GM19372 (cell line): ENCODE data around the gene TMEM176A.
"Not testable (repeated sequence)": the region's sequence is repeated elsewhere in the genome, so short reads cannot be mapped to it uniquely, and the experiment has no call there.

Source experiments
- ATAC-seq: cut with Tn5 transposase; IDR thresholded peaks from one replicate; pipeline ENCODE4 v1.9.1; 2021; ENCODE audit warnings: mild to moderate bottlenecking, low read depth, moderate library complexity; ENCODE audit not compliant: unreplicated experiment

TMEM176A gene

DNA sequence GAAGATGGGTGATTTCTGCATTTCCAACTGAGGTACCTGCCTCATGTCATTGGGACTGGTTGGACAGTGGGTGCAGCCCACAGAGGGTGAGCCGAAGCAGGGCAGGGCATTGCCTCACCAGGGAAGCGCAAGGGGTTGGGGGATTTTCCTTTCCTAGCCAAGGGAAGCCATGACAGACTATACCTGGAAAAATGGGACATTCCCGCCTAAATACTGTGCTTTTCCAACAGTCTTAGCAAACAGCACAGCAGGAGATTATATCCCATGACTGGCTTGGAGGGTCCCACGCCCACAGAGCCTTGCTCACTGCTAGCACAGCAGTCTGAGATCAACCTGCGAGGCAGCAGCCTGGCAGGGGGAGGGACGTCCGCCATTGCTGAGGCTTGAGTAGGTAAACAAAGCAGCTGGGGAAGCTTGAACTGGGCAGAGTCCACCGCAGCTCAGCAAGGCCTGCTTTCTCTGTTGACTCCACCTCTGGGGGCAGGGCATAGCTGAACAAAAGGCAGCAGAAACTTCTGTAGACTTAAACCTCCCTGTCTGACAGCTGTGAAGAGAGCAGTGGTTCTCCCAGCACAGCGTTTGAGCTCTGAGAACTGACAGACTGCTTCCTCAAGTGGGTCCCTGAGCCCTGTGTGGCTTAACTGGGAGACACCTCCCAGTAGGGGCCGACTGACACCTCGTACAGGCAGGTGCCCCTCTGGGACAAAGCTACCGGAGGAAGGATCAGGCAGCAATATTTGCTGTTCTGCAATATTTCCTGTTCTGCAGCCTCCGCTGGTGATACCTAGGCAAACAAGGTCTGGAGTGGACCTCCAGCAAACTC lies 7.3 kb downstream of the TMEM176A start:
- not testable (repeated sequence) for ATAC-seq

DNA sequence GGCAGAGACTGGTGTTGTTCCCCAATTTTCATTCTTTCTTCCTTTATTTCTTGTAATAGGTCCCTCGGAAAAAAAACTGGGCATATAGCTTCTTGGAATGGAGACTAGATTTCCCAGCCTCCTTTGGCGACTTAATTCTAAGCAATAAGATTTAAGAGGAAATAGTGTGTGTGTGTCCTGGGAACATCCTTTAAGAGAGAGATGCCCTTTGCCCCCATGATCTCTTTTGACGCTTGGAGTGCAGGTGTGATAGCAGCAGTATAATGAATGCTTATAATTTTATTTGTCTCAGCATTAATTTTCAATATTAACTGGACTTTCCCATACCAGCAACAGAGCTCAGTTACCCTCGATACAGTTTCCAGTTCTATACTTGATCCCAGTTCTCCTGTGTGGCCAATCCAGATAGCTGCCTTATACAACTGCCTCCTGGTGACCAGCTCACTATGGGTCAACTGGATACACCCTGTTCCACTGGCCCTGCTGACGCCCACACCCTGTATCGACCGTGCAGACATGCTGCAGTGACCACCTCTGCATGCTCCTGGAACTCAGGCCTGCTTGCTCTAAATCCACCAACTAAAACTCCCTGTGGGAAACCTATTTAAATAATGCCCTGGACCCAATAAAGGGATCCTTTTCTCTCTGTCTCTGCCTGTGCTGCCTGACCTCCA lies 13.9 kb downstream of the TMEM176A start:
- ATAC-seq: no peak

DNA sequence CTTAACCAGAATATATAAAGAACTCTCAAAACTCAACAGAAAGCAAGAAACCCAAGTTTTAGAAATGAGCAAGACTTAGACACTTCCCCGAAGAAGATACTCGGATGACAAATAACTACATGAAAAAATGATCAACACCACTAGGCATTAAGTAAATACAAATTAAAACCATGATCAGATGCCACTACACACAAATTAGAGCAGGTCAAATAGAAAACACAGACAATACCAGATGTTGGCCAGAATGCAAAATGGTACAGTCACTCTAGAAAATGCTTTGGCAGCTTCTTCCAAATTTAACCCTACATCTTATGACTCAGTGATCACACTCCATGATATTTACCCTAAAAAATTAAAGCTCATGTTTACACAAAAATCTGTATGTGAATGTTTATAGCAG lies 18.4 kb downstream of the TMEM176A start:
- no peak for ATAC-seq

DNA sequence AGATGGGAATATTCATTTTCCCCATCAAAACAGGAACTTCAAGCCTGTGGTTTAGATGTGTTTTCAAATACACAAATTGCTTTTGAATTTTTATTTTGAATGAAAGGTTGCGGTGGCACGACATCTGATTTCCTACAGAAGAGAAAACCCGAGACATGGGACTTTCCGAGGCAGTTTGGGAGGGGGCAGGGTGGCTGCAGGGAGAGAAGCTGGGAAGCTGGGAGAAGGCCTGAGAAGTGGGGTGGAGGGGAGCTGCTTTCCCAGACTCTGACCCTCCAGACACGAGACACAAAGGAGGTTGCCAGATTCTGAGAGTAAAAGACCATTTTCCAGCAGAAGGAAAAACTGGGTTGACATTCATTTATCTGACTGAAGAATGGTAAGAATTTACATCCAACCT lies 19.6 kb downstream of the TMEM176A start:
- ATAC-seq: no peak

DNA sequence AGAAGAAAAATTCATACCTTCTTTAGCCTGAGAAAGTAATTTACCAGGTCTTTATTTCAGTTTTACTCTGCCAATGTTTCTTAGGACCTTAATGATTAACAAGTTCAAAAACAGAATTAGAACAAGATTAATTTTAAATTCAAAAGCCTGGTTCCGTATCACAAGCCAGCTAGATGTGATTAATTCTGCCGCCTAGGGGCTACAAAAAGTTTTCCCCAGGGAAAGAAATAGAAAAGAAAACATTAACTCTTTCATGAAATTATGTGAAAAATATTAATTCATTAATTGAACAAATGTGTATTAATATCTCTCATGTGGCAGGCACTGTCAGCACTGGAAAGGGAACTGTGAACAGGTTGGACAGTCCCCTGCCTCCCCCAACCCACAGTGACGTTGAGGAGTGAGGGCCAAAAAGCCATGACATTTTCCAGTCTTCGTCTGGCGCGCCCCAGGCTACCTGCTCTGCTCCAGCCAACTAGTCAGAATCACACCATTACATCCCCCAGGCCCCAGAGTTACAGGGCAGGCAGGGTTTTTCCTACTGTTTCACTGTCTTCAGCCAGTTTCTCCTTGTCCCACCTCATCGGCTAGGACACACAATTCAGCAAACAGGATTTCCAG lies 20.1 kb downstream of the TMEM176A start:
- no peak for ATAC-seq

DNA sequence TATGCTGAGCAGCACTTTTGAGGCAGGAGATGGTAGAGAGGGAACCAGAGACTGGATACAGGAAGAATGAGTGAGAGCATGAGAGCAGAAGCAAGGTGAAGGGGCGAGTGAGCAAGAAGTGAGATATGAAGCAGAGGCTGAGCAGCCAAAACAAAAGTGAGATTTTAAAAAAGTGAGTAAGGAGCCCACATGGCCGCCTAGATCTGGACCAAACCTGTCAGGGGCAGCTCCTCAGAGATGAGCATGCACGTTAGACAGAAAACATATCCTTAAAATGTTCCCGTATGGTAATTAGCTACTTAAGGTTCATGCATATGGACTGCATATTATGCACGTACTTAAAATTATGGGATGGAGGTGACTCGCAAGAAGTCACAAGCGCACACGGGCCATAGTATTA lies 22.5 kb downstream of the TMEM176A start:
- no peak for ATAC-seq

DNA sequence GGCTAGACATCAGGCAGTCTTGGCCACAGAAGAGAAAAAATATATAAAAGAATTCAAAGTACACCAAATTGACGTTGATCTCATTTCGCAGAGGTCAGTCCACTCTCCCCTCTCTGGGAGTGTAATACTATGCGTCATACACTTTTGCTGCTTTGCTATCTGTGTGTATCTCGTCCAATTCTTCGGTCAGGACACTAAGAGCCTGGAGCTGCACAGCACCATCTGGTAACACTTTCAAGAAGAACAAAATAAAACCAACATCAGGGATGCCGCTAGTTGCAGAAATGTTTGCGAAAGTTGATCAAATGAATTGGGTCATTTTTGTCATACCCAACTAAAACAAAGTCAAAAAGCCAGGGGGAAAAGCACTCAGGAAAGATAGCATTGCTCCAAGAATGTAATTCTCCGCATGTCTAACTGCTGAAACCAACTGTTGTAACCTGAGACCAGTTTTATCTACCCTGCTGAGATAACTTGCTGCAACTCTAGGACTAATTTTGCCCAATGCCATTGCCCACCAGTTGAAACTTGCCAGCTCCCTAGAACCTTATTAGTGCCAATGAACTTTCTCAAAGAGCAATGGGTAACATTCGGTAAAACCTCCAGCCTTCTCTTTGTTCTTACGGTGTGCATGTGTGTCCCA lies 23.0 kb downstream of the TMEM176A start:
- ATAC-seq: no peak

DNA sequence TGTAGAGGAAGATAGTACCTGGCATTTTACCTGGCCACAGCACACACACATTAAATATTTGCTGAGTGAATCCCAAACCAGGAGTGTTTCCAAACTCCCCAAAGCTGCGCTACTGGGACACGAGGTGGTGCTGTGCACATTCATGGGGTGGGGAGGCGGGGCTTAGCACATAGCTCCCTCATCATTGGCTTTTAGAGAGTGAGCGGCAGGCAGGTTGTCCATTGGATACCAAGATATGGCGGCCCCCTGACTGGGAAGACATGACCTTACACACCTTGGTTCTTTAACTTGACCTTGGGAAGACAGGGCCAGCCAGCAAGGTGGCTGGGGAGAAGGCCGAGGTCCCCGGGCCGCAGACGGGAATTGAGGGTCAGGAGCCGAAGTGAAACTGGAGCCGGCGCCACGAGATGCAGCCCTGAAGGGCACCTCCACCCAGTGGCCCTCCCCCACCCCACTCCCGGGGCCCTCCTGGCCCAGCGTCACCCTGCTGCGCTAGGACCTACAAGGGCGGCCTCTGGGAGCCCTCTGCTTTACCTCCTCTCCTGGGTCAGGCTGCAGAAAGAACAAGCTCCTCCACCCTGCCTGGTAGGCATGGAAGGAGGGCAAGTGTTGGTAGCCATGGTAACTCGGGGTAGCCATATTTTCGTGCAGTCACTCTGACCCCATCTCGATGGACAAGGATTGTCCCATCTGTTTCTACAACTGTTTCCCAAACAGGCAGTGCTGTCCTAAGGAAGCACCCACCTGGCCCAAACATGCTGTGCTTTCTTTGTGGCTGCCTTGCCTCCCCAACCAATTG lies 24.0 kb downstream of the TMEM176A start:
- no peak for ATAC-seq

DNA sequence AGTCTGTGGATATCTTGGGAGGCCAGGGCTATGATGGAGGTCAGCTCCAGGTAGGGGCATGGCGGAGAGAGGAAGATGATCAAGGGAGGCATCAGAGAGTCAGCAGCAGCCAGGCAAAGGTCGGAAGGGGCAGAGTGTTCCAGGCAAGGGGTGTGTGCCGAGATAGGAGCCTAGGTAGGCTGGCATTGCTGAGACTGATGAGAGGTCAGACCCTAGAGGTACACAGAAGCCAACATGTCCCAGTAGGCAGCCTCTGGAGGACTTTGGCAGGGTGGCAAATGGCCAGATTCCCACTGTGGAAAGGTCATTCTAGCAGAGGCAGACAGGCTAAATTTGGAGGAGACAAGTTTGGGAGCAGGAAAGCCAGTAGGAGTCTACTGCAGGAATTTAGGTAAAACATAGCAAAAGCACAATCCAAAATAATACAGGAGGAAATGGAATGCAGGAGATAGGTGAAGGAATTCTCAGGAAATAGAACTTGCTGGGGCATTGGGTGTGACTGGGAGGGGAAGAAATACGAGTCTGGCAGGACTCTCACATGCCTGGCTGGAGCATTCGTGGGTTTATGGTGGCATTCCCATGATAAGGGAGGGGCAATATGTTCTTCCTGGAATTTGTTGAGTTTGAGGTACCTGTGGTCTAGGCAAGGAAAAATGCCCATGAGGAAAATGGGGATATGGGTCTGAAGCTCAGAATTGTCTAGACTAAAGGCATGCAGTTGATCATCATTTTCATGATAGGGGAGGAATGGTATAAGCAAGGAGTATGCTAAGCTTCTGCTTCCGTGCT lies 25.7 kb downstream of the TMEM176A start:
- ATAC-seq: no peak

DNA sequence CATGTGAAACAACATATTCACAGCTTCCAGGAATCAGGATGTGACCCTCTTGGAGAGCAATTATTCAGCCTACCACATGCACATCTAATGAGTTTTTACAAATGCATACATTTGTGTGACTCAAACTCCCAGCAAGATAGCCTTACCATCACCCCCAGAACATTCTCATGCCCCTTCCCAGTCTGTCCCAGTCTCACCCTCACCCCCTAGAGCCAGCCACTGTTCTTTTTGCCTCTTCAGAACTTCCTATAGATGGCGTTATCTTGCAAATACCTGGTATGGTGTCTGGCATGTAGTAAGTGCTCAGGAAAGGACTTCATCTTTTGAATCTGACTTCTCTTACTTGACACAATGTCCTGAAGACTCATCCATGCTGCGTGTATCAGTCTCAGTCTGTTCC lies 27.8 kb downstream of the TMEM176A start:
- ATAC-seq: no peak

DNA sequence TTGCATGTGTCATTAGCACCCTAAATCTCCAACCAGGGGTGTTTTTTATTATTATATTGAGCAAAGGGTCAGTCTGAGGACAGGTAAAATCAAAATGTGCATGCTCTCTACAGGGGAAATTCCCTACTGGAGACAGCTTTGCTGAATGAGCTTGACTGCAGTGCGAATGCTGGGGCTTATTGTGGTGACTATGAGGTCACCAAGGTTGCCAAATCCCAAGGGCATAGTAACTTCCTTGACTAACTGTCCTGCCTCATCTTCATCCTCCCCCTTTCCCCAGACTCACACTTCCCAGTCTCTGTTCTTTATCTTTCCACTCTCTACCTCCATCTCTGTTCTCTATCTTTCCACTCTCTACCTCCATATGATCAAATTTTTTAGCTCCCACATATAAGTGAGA lies 28.9 kb downstream of the TMEM176A start:
- ATAC-seq: no peak

DNA sequence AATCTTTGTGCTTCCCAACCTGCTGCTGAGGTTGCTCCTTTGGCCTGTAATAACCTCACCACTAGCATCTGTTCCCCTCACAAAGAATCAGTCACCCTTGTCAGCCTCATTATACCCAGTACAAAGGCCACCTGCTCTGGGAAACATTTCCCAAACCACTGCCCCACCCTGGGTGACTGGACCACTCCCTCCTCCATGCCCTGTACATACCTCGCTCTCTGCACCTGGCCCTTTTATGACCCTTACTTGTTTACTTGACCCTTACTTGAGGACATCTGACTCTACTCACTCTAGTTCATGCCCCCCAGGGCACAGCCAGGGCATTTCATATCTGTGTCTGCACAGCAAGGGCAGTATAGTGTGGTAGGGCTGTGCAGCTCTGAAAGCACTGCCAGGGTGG lies 30.4 kb downstream of the TMEM176A start:
- no peak for ATAC-seq

DNA sequence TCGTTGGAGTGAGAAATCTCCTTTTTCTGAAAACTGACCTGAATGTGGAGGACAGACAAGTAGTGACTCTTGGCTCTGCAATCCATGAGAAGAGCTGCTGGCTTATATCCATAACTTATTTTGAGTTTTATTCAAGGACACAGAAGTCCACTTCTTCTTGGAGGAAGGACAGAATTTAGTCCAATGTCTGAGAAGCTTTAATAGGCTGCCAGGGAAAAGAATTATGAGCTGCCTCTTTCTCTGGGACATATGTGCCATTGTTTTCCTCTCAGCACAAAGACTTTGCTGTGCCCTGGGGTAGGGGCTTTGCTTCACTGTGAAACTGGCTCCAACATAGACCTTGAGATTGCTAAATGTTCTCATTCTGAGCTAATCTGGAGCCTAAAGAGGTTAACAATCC lies 31.3 kb downstream of the TMEM176A start:
- no peak for ATAC-seq

DNA sequence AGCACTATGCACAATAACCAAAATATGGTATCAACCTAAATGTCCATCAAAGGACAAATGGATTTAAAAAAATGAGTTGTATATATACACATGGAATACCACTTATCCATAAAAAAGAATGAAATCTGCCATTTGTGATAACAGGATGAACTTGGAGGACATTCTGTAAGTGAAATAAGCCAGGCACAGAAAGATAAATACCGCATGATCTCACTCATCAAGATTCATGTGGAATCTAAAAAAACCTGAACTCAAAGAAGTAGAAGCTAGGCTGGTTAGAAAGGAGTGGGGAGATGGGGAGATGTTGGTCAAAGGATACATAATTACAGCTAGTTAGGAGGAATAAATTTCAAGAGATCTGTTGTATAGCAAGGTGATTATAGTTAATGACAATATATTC lies 34.5 kb downstream of the TMEM176A start:
- ATAC-seq: no peak

DNA sequence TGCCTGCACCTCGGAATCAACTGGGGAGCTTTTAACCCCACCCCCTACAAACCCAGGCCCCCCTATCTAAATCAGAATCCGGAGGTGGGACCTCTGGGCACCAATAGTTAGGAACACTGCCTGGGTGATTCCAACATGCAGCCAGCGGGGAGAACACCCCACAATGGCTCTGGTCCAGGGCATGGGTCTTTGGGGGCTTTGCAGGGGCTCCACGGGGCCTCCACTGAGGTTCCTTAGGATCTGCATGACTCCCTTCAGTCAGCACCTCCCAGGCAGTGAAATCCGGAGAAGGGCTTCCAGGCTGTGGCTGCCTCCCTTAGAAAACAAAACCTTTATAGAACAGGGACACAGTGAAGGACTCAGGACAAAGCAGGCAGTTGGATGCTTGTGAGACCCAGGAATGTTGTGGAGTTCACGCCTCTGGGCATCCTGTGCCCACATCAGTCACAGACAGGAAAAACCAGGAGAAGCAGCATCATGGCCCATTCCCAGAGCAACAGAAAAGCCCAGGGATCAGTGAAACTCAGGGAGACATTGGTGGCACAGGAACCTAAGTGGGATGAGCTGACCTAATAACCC lies 35.2 kb downstream of the TMEM176A start:
- ATAC-seq: no peak

DNA sequence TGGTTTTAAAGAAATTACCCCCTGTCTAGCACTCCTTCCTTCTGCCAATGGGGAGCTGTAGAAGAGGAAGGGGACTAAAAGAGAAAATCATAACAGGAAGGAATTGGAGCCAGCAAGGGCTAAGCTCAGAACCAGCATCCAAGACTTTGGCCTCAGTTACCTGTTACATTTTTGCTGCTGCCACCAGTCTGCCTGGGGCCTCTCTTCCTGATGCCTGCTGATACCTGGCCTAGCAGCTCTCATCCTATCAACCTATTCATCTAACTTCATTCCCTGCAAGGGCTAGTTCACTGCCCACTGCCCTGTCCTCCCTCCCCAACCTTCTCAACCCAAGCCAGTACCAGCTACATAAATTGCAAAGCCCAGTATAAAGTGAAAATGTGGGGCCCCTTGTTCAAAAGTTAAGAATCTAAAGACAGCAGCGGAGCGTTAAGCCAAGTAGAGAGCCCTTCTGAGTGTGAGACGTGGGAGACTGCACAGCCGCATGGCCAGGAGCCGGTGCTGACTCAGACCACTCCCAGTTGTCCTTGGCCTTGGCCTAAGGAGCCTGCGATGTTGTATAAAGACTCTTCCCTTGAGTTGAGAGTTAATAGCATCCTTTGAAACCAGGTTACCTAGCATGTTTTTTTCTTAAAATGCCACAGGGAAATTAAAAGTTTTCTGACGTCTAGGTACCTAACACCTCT lies 38.5 kb downstream of the TMEM176A start:
- ATAC-seq: no peak

DNA sequence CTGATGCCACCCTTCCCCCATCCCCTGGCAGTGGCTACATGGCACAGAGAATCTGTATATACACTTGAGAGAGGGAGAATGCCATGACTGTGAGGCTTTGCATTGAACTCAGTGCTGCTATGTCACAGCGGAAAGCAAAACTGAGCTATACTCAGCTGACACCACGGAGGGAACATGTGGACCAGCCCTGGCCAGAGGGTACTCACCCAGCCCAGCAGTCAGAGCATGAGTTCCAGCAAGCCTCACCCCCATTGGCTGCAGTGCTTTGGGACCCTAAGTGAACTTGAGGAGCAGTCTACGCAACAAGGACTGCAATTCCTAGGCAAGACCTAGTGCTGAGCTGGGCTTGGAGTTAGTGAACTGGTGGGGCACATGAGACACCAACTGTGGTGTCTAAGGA lies 41.4 kb downstream of the TMEM176A start:
- no peak for ATAC-seq

DNA sequence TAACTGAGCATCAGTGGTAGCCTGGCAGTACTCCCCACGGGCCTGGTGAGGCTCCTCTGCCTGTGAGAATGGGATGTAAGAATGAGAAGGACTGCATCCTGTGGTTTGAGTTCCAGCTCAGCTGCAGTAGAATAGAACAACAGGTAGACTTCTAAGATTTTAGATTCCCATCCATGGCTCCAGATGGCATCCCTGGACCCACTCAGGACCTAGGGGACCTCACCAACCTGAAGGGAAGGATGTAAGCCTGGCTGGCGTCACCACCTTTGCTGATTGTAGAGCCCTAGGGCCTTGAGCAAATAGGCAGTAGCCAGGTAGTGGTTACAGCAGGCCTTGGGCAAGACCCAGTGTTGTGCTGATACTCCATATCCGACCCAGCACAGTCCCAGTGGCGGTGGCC lies 42.1 kb downstream of the TMEM176A start:
- ATAC-seq: no peak

DNA sequence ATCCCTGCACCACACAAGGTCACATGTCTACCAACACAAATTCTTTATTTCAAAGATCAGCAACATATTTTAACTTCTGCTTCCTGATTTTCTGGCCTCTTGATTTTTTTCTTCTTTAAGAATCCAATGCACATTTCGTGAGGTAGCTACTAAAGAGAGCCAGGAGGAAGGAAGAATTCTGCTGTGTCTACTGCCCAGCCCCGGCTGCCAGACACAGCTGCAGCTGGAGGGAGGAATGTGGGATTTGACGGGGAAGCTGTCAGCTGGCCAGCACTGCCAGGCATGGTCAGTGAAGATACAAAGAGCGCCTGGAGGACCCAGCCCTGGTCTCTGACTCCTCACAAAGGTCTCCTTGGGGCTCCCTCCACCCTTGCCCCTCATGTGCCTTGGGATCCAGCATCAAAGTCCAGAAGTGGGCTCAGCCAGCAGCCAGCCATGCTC lies 44.9 kb downstream of the TMEM176A start:
- no peak for ATAC-seq
